Breast epithelium (tissue), 4 donors: ENCODE data around the gene GTF3A. TPM values are rescaled to one million over a fixed set of nuclear protein-coding genes. Genes with fewer than 3 reads are reported as not detected.

Experiments used
- DNase-seq, 2 donors: peaks; one replicate each; pipeline ENCODE4 v3.0.0-alpha.2; 2019; ENCODE audit warnings: low spot score in 2 of 2
- H3K27ac ChIP-seq, 2 donors: fragments of 200-600 bp; sonication (generic) in 1 of 2; one replicate each; pipeline ENCODE4 v1.5.1; 2016 to 2019; ENCODE audit warnings: mild to moderate bottlenecking in 1 of 2
- H3K27me3 ChIP-seq, 2 donors: fragments of 200-600 bp; sonication (generic) in 1 of 2; one replicate each; pipeline versions ENCODE4 v1.5.1 to v1.6.0; 2017 to 2019; ENCODE audit warnings: control low read depth in 1 of 2, mild to moderate bottlenecking in 1 of 2
- H3K36me3 ChIP-seq: fragments of 200-600 bp; one replicate; pipeline ENCODE4 v1.5.1; 2019
- H3K4me1 ChIP-seq, 2 donors: fragments of 200-600 bp; sonication (generic); one replicate each; pipeline ENCODE4 v1.5.1; 2016 to 2019; ENCODE audit warnings: control low read depth in 1 of 2
- H3K4me3 ChIP-seq, 3 donors: fragments of 200-600 bp; sonication (generic); 1 replicate in 2 of 3; 2 replicates in 1 of 3; pipeline ENCODE4 v1.5.1; 2016 to 2019; ENCODE audit warnings: mild to moderate bottlenecking in 3 of 3, moderate library complexity in 2 of 3
- H3K9me3 ChIP-seq, 2 donors: fragments of 200-600 bp; sonication (generic) in 1 of 2; one replicate each; pipeline ENCODE4 v1.5.1; 2016 to 2019; ENCODE audit warnings: control low read depth in 1 of 2
- POLR2A ChIP-seq: fragments of 450-650 bp; IDR thresholded peaks from one replicate; pipeline ENCODE4 v1.6.1; 2016; ENCODE audit warnings: antibody characterized with exemption, mild to moderate bottlenecking, moderate library complexity
- POLR2AphosphoS5 ChIP-seq, 3 donors: sonication (generic); formaldehyde crosslinking; IDR thresholded peaks; one replicate each; pipeline ENCODE4 v1.6.1; 2017; ENCODE audit warnings: antibody characterized with exemption in 3 of 3
- intact Hi-C: fragments of 100-400 bp; cut with DNase I; formaldehyde crosslinking; loops from one replicate; pipeline ENCODE4 v1.15.1; 2023; ENCODE audit warnings: low total_unique reads
- total RNA-seq, 3 donors: library from RNA; depleted of rRNA; stranded (reverse); fragments of >200 nt; gene quantifications; one replicate each; pipeline ENCODE4 v1.1.0, GENCODE V29; 2016
- TF ChIP-seq, protein P1 (sequence below), 3 donors: fragments of 450-650 bp; IDR thresholded peaks; one replicate each; pipeline ENCODE4 v1.5.1; 2016 to 2017; ENCODE audit warnings: antibody characterized with exemption in 3 of 3, mild to moderate bottlenecking in 3 of 3, moderate library complexity in 3 of 3

GTF3A gene
- total RNA-seq, 3 donors from 2014 or later = 124 to 186 (median 175) TPM

- H3K4me3 ChIP-seq = no peak overlapping the region
- H3K36me3 ChIP-seq = no peaks in the 10 kb centered on the region
- peaks cover 0 to 8% of the 10 kb centered on the region in 2 donors for H3K4me1 ChIP-seq
- TF ChIP-seq, protein P1, sequence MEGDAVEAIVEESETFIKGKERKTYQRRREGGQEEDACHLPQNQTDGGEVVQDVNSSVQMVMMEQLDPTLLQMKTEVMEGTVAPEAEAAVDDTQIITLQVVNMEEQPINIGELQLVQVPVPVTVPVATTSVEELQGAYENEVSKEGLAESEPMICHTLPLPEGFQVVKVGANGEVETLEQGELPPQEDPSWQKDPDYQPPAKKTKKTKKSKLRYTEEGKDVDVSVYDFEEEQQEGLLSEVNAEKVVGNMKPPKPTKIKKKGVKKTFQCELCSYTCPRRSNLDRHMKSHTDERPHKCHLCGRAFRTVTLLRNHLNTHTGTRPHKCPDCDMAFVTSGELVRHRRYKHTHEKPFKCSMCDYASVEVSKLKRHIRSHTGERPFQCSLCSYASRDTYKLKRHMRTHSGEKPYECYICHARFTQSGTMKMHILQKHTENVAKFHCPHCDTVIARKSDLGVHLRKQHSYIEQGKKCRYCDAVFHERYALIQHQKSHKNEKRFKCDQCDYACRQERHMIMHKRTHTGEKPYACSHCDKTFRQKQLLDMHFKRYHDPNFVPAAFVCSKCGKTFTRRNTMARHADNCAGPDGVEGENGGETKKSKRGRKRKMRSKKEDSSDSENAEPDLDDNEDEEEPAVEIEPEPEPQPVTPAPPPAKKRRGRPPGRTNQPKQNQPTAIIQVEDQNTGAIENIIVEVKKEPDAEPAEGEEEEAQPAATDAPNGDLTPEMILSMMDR (IDR thresholded peaks at IDR 0.05) = no peak
- TF ChIP-seq POLR2AphosphoS5 (IDR thresholded peaks at IDR 0.05) (no peak), POLR2A (no peak)
- intact Hi-C loops = no loop called here
- no peak overlapping the region for H3K27ac ChIP-seq
- no peaks in the 10 kb centered on the region for H3K9me3 ChIP-seq
- no peaks in the 10 kb centered on the region for H3K27me3 ChIP-seq
- DNase-seq = no peak
Measured at GRCh38 chr13:27446986-27447583, 22.7 kb downstream of the GTF3A start.

DNA sequence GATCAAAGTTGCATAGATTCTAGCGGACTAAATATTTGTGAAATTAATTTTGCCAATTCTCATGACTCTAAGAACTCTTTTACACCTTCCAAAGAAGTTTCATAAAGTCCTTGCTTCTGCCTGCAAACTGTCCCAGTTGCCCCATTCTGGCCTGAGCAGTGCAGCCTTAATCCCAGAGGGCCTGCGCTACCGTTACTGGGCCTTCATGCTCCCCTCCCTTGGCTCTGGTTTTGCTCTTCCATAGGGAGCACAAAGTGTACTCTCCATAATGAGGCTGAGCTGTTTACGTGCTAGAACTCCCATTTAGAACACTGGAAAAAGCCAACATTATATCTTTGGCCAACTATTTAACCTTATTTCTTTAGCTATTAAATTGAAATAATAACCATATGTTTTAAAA, 23.9 kb downstream of the GTF3A start:
- peak overlapping the region; percentile 50 to 96 for H3K27ac ChIP-seq
- no peaks in the 10 kb centered on the region for H3K9me3 ChIP-seq
- TF ChIP-seq POLR2A = no peak
- TF ChIP-seq, protein P1 (IDR thresholded peaks at IDR 0.05) = no peak
- TF ChIP-seq POLR2AphosphoS5 (IDR thresholded peaks at IDR 0.05) = no peak
- H3K27me3 ChIP-seq = no peaks in the 10 kb centered on the region
- H3K4me3 ChIP-seq = peak overlapping the region in 1 of 3 donors; percentile 90
- no peak for DNase-seq
- H3K4me1 ChIP-seq = peaks cover 0 to 8% of the 10 kb centered on the region in 2 donors
- H3K36me3 ChIP-seq = no peaks in the 10 kb centered on the region
- intact Hi-C loops = no loop called here

DNA sequence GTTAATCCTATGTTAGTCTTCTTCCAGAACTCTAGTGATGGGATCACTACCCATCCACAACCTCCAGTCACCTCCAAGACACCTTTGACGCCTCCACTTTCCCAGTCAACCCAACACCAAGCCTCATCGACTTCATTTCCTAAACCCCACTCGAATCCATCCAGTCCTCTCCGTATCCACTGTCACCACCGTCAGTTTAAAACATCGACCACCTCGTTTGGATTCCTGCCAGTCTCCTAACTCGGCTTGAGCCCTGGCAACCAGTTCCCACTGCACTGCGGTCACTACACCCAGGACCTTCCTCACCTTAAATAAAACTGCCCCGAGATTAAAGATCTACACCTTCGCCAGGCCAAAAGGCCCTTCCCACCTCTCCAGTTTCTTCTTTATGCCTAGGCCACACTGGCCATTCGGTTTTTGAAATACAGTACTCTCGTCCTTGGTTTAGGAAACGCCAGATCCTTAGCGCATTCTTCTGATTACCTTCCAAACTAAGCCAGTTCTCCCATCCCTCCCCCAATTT, 24.7 kb downstream of the GTF3A start:
- TF ChIP-seq POLR2A (no peak), POLR2AphosphoS5 (IDR thresholded peaks at IDR 0.05) (no peak)
- TF ChIP-seq, protein P1 (IDR thresholded peaks at IDR 0.05) = no peak
- DNase-seq = no peak
- Histone ChIP-seq H3K36me3 (no peaks in the 10 kb centered on the region), H3K4me3 (peak overlapping the region; percentile 87 to 96 (median 90)), H3K4me1 (peaks cover 0 to 8% of the 10 kb centered on the region in 2 donors), H3K27ac (peak overlapping the region; percentile 96 to 98), H3K27me3 (no peaks in the 10 kb centered on the region), H3K9me3 (no peaks in the 10 kb centered on the region)
- intact Hi-C loops = no loop called here

DNA sequence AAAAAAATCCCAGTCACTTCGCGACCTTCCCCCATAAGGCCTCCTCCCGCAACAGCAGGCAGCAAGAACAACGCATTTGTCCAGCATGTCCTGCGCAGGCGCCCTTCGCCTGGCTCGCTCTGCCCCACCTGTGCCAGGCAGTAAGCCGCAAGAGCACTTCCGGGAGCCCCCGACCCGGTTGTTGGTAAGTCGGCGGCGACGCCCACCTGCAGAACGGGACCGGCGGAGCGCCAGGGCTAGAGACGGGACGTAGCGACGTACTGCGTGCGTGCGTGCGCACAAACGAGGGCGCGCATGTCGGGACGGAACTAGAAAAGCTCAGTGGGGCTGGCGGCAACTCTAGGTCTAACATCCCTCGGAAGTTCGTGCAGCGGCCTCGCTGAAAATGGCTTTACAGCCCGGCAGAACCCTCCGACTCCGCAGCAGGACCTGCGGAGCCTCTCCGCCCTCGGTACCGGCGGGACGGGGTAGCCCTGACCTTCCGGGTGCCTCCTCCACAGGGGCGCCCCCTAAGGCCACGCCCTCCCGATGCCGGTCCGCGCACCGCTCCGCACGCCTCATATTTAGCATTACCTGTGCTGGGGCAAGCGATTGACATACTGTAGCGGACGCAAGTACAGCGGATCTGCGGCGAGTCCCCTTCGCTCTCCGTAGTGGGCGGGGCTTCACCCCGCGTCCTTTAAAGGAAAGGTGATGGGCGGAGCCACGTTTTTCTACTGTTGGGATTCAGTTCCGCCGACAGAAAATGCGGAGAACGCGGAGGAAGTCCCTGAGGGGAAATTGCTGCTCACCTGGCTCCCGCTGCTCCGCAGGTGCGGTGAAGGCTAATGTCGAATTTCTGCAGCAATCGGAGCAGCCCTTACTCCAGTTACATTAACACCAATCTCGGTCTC, 25.8 kb downstream of the GTF3A start, which contains the start of gene MTIF3:
Gene MTIF3 (minus strand): TSS at position 629 of the 893 bp plus-strand sequence. CDS start 10,116 bp downstream, outside the sequence.
- intact Hi-C loops = no loop called here
- Histone ChIP-seq H3K27me3 (no peaks in the 10 kb centered on the region), H3K9me3 (no peaks in the 10 kb centered on the region), H3K4me3 (peak within 1 kb of the TSS; percentile 87 to 96 (median 90)), H3K4me1 (peaks cover 0 to 8% of the 10 kb centered on the region in 2 donors), H3K36me3 (no peaks in the 10 kb centered on the region), H3K27ac (peak within 1 kb of the TSS; percentile 96 to 98)
- peak; percentile 55 for TF ChIP-seq POLR2A
- TF ChIP-seq, protein P1 (IDR thresholded peaks at IDR 0.05) = no peak
- peak; percentile 59 to 86 (median 76) for TF ChIP-seq POLR2AphosphoS5 (IDR thresholded peaks at IDR 0.05)
- peak; percentile 94 for DNase-seq
